DMS153 treated with DMSO at 0.1 percent for 48 hours (cell line): ENCODE measurements around the gene NEB.
"Not testable (repeated sequence)": the region's sequence is repeated elsewhere in the genome, so short reads cannot be mapped to it uniquely, and the experiment has no call there.

ENCODE experiments used
- DNase-seq: peaks from one replicate; lab custom pipeline; 2025; ENCODE audit not compliant: unreplicated experiment; lab: John Stamatoyannopoulos, UW

The NEB gene

GRCh38 chr2:151760139-151760650 is 25.9 kb upstream of the NEB start:
- no peak for DNase-seq

GRCh38 chr2:151758744-151759143 is 24.5 kb upstream of the NEB start:
- no peak for DNase-seq

- DNase-seq, result no peak
These were observed 23.6 kb upstream of the NEB start for GRCh38 chr2:151757861-151758260.

- DNase-seq, result no peak
These were observed 22.5 kb upstream of the NEB start for GRCh38 chr2:151756820-151757219.

DNA sequence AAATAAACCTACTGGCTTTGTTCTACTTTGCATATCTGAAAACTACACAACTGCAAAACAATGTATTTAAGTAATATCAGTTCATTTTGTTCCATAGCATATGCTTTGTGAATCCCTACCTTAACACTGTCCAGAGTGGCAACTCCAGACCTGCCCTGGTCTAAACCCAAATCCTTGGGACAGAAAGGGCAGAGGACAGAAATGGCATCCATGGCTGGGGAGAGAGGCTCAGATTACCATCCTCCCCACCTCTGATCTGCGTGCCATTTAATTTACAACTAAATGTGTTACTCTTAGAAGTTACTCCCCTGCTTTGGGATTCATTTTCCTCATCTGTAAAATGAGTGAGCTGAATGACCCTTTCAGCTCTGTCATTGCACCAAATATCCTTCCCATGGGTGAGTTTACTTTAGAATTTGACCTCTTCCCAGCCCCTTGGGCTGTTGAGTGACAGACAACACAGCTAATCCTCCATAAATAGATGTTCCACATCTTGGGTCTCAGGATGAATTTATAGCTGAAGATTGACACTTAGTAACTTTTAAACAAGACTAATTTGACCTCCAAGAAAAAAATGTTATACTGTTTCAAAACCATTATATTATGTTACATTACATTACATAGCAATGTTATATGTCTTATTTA is 20.1 kb upstream of the NEB start:
- no peak for DNase-seq

- DNase-seq, result no peak
These were observed 19.3 kb upstream of the NEB start for GRCh38 chr2:151753540-151753939.

DNA sequence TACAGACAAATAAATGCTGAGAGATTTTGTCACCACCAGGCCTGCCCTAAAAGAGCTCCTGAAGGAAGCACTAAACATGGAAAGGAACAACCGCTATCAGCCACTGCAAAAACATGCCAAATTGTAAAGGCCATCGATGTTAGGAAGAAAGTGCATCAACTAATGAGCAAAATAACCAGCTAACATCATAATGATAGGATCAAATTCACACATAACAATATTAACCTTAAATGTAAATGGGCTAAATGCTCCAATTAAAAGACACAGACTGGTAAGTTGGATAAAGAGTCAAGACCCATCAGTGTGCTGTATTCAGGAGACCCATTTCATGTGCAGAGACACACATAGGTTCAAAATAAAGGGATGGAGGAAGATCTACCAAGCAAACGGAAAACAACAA is 11.0 kb upstream of the NEB start:
- DNase-seq, result not testable (repeated sequence)

DNA sequence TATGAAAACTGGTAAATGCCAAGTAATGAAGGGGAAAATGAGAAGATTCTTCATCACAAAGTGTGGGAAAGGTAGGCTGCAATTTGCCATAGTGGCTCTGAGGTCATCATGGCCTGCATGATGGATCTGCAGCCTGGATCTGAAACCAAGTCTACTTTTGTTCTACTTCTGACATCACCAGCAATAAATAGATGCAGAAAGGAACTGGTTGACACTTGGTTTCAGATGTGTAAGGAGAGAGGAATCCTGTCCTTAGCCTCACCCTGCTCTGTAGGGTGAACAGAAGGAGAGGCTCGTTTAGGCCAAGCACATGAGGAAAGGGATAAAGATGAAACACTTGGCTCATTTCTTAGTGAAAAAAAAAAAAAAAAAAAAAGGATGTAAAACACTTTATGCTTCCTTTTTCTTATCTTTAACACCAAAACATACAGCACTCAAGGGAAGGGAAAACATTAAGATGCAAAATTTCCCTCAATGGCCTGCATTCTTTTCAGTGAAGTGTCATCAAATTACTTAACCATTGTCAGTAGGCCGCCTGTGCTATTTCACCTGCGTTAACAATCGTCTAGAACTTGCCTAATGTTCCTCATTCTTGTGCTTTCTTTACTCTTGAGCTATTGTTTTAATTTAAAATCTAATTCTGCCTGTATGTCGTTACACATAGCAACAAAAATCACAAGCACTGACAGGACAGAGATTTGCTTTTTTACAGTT is 3.9 kb downstream of the NEB start:
- no peak for DNase-seq

DNA sequence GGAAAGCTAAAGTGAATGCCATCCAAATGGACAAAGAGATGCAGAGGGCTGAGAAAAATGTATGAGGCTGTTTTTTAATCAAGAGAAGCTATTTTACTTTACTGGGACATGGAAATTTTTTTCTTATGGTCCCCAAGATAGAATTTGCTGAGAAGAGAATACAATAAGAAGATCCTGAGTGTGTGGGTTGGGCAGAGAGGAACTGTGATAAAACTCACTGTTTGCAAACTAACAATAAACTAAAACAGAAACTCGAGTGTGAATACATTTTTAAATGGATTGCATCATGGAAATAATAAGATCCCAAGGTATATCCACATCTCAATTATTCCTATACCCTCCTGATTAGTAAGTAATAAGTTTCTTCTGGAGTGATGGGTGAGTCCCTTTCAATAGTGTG is 4.4 kb downstream of the NEB start:
- DNase-seq, result no peak

GRCh38 chr2:151729415-151729811 is 4.9 kb downstream of the NEB start:
- no peak for DNase-seq

DNA sequence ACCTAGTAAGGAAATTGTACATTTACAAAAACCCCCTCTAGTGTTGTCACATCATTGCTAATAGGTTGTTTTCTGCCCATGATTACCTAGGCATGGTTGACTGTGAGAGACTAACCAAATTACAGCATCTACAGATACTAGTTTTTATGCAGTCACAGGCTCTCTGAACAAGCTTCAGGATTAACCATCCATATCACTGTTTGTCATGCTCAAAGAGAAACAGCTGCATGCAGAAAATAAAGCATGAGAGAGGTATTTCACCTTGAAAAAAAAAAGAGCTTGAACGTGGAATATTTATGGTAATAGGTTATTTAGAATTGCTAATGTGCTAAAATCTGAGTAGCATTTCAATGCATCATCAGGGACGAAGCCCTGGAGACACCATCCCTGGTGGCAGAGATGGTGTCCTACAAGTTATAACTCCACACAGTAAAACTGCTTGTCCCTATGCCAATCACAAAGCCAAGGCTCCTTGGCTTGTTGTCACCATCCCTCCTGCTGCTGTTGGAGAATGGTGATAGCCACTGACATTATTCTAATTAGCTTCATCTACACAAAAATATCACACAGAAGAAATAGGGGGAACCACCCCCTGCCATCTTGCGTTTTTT is 5.4 kb downstream of the NEB start:
- no peak for DNase-seq

DNA sequence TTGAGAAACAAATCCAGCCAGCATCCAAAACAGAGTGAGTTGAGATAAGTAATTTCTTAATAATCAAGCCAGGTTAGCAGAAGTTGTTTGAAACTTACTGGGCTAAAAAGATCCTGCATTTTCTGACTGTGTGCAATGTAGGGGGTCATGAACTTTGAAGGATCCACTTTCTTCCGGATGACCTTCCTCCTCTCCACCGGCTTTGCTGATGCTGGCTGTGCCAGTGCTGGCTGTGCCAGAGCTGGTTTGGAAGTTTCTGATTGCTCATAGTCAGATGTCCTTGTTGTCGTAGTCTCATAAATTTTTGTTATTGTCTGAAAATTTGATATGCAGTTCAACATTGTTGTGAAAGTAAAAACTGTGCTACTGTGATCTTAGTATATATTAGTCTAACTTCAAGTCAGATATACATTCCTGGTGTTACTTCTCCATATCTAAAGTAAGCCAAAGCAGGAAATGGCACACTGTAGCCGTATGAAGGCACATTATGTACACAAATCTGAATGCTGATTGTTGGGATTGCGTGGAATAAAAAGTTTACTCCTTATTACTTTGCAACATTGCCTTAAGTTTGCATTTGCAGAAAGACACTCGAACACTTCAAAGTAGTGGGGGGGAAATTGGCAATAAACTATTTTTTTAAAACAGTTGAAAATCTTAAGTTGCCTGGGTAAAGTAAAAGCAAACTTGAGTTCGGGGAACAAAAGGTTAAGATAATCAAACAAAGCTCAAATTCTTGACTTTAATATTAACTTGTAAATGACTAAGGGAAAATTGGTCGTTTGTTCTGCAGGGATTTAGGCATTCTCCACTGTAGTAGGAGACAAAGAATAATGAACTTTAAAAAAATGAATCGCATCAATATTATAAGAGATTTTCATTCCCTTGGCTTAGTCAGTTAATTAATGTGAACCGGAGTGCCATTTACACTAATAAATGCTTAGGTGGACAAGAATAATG is 6.4 kb downstream of the NEB start:
- DNase-seq, result no peak

DNA sequence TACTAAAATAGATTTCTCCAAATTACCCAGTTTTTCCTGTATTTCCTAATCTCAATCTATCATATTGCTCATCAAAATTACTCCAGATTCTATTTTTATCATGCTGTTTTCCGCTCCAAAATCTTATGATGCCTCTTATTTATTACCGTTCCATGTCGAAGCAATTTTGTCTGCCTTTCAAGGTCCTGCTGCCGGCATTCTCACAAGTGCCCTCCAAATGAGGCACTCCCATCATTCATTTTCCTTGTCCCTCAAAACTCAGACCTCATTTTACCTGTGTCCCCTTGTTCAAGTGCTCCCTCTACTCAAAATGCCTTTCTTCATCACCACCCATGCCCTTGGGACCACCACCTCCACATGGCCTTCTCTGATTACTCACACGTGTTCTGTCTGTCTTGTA is 13.1 kb downstream of the NEB start:
- no peak for DNase-seq

- DNase-seq, result no peak
These were observed 13.8 kb downstream of the NEB start for GRCh38 chr2:151720521-151720920.

GRCh38 chr2:151718796-151719195 is 15.5 kb downstream of the NEB start:
- no peak for DNase-seq

DNA sequence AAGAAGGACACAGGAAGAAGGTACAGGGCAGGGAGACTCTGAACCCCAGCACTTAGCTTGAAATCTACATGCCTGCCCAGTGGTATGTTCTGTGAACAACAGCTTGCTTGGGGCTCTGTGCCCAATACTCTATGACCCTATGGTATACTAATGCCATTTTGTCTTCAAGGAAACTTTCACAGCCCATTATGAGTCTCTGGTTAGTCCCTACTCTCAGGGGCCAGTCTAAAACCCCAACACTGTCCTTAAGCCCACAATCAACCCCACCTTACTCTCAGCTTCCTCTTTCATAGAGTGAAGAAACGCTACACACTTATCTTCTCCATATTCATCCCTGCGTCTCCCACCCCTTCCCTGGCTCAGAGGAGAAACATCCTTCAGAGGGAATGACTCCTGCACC is 16.0 kb downstream of the NEB start:
- DNase-seq, result no peak

GRCh38 chr2:151716721-151717120 is 17.6 kb downstream of the NEB start:
- no peak for DNase-seq

DNA sequence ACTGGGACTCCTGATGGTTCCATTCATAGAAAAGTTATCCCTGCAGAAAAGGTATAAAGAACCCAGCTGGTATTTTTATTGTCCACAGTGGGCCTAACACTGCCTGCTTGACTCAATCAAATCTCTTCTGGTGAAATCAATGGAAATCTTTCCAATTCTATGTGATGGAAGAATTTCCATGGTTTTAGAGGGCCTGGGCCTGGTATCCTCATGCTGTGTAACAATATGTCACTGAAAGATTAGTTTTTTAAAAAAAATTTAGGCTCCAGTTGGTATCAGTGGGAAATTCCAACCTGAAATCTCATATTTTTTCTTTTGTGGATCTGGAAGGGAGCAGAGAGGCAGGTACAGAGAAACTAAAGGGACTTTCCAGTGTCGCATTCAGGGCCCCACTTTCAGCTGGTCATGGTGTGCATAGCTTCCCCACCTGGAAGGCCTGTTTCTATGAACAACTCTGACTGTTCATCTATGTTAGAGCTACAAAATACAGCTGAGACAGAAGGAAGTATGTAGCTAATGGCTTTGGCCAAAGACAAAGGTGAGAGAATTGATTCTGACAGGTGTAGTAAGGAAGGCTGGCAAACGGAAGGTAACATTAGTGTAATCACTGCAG is 20.9 kb downstream of the NEB start:
- DNase-seq, result no peak

GRCh38 chr2:151711025-151711424 is 23.3 kb downstream of the NEB start:
- DNase-seq, result no peak

GRCh38 chr2:151708788-151709187 is 25.5 kb downstream of the NEB start:
- no peak for DNase-seq

DNA sequence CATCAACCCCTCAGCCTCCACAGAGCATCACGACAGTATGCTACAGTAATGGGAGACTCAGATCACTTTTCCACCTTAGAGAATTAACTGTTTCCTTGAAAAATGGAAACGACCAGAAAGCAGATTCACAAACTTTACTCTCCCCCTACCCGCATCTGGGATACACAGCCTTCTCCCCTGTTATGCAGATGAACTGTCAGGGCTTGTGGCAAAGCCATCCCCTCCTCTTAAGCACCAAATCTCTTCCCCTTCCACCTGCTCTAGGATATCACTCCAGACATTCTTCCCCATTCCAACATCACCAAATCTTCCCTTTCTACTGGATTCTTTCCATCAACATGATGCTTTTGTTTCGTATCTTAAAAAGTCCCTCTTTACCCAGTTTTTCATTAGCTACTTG is 26.4 kb downstream of the NEB start:
- no peak for DNase-seq
